GM21576 (cell line): ENCODE data around the gene ITIH5.

Source experiments
- ATAC-seq: cut with Tn5 transposase; IDR thresholded peaks from one replicate; pipeline ENCODE4 v1.9.1; 2021; ENCODE audit warnings: mild to moderate bottlenecking, moderate library complexity; ENCODE audit not compliant: unreplicated experiment

ITIH5 gene

DNA sequence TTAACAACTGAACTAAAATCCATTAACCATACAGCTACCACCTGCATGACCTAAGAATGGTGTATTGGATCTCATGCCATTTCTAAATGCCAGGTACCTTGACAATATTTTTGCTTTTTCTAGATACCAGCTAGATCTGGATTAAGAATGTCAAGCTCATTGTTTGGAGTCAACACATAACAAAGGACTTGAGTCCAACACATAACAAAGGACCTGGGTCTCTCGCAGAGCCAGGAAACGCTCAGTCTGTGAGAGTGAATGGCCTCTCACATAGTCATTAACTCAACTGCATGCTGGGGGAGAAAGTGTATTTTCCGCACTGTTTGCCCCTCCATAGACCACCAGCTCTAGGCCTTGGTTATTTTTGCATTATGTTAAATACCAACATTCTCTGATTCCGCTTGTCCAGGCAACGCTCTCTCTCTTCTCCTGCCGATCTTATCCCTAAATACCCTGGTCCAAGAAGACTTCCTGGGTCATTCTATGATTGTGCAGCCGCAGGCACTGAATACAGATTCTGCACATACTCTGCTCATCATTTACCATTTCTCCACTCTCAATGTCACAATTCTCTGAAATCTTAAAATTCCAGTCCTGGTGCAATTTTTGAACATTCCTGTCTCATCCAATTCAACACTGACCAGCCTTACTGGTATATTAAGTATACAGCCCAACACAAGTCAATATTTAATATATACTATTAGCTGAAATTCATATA lies 31.2 kb downstream of the ITIH5 start:
- no peak for ATAC-seq

DNA sequence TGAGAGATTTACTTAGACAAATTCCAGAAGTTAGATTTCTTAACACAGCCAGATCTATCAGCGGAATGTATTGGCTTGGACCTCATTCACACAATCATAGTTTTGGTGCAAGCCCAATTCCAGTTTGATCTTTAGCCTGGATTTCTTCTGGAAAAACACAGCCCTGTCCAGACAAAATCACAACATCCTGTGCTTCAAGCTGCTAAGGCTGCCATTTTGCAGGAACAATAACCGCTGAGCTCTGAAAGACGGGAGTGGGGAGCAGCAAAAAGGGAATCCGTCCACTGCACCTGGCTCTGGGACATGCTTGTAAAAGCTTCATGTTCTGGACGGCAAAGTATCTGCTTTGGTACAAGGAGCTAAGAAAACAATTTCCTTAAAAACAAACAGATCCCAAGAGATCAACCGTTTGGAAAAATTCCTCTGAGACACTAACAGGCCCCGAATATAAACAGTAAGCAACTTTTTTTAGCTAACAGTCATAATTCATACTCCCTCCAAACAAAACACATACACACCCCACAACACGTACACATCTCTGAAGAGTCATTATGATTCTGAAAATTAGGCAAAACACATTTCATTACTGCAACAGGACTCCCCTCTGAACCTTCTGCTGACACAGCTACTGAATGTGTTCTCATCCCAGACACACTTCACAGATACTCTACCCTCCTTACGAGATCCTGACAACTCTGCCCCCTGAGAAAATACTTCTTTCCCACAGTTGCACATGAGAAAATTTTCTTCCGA lies 32.4 kb downstream of the ITIH5 start:
- no peak for ATAC-seq

GRCh38 chr10:7626283-7626682 lies 40.5 kb downstream of the ITIH5 start:
- no peak for ATAC-seq

- no peak for ATAC-seq
Measured at GRCh38 chr10:7625836-7626235, 40.9 kb downstream of the ITIH5 start.

GRCh38 chr10:7625009-7625408 lies 41.8 kb downstream of the ITIH5 start:
- no peak for ATAC-seq

- ATAC-seq = no peak
Measured at GRCh38 chr10:7622969-7623368, 43.8 kb downstream of the ITIH5 start.

GRCh38 chr10:7618461-7618860 lies 48.3 kb downstream of the ITIH5 start:
- ATAC-seq = no peak

- no peak for ATAC-seq
Measured at GRCh38 chr10:7611909-7612308, 54.9 kb downstream of the ITIH5 start.

GRCh38 chr10:7610651-7611389 lies 55.9 kb downstream of the ITIH5 start:
- no peak for ATAC-seq

DNA sequence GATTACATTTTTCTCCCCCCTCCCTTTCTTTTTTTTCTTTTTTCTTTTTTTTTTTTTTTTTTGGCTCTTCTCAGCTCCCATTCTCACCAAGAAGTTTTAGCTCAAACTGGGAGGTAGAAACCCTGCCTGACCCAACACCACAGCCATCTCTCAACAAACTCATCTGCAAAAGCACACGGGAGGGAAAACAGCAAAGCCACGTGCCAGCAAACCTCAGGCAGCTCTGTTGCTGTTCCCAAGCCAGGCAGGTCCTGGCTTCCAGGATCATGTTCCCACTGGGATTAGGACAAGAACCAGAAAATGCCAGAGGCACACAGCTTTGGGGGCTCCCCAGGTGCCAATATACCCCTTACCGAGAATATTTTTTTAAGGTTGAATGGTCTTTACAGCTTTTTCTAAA lies 56.7 kb downstream of the ITIH5 start:
- no peak for ATAC-seq

DNA sequence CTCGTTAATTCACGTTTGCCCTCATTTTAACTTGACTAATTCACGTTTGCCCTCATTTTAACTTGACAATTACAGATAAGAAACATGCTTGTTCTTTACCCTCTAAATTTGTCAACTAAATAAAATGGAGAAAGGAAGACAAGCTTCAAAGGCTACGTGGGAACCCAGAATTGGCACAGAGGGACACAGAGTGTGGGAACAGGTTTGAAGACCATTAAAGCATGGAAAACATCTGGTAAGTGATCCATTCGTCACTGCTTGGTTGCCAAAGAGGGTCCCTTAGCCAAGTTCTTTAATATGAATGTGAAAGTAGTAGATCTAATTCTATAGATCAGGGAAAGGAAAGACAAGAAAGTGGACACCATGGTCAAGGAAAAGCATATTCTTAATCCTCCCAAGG lies 57.2 kb downstream of the ITIH5 start:
- no peak for ATAC-seq

DNA sequence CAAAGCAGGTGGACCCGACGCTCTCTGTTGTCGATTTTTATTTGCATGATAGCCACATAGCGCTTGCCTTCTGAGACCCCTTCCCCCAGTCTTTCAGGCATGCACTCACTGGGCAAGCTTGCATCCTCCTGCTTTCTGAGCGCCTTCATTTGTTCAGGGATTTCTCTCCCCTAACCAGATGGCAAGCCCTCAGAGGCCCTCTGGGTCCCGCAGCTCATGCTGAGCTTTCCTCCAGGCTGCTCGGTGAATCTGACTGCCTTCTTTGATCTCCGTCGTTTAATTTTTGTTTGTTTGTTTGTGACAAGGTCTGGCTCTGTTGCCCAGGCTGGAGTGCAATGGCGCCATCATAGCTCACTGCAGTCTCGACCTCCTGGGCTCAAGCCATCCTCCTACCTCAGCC lies 58.8 kb downstream of the ITIH5 start:
- ATAC-seq = no peak

GRCh38 chr10:7606951-7607404 lies 59.8 kb downstream of the ITIH5 start:
- no peak for ATAC-seq

GRCh38 chr10:7605565-7606295 lies 61.0 kb downstream of the ITIH5 start:
- no peak for ATAC-seq

DNA sequence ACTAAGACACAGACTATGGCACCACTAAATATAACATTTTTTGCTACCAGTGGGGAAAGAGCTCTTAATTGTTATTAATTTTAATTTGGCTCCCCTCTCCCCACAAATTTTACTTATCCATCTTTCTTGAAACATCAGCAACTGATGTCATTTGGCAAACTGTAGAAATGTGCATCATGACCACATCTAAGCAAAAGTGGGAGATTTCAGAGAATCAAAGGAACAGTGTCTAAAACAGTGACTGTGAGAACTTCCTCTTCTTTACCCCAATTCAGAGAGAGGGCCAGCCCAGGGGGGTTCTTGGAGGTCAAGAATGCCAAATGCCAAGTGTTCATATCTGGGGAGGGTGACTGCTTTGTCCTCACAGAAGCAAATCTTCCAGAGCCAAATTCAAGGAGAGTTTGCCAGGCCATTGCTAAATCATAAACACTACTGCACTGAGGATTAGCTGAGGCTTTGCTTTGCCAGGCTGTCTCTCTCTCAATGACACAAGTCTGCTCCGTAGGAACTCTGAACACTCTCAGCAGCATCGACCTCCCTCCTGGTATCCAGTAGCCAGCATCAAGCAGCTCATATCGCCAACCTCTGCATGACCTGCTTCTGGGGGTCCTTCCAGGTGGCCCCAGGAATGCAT lies 65.6 kb downstream of the ITIH5 start:
- ATAC-seq = no peak

DNA sequence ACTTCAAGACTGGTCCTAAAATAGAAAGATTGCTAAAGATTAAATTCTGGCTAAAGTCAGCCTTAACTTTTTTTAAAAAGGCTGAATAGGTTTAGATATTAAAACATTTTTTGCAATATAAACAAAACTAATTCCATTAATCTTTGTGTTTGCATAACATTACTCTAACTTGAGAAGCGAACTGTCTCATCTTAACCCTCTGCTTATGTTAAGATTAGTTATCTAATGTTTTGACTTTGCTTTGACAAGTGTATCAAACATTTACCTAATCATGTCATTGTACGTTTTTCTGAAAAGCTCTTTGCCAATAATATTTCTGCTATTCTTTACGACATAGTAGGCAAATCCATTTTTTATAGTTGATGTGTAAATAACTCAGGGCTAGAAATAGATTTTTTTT lies 68.0 kb downstream of the ITIH5 start:
- no peak for ATAC-seq

GRCh38 chr10:7596356-7596755 lies 70.4 kb downstream of the ITIH5 start:
- ATAC-seq = no peak

GRCh38 chr10:7593905-7594304 lies 72.9 kb downstream of the ITIH5 start:
- ATAC-seq = no peak

GRCh38 chr10:7593063-7593462 lies 73.7 kb downstream of the ITIH5 start:
- ATAC-seq = no peak

GRCh38 chr10:7592627-7593026 lies 74.1 kb downstream of the ITIH5 start:
- no peak for ATAC-seq

GRCh38 chr10:7590271-7590670 lies 76.5 kb downstream of the ITIH5 start:
- ATAC-seq = no peak
